ENCODE results near the gene APCDD1L.

APCDD1L gene

GRCh38 chr20:58473453-58474425, 41.5 kb downstream of the APCDD1L start:
- POLR2A ChIA-PET, result no interaction called here
- DNase-seq (ENCODE audit: extremely low spot score), result no peak
- CTCF ChIA-PET, result interaction anchor here (1.3 kb wide), 1 partner anchor 8 kb away, joined by 3 read pairs; no protein-coding TSS in a partner anchor
- TF ChIP-seq CTCF (IDR thresholded peaks at IDR 0.05; ENCODE audit: control extremely low read depth, extremely low read depth, low read depth, missing control alignments), result no peak

GRCh38 chr20:58472273-58473018, 42.8 kb downstream of the APCDD1L start:
- CTCF ChIA-PET, result interaction anchor here (1.0 to 1.9 kb wide), 3 partner anchors 8 to 41 kb away, joined by 3 to 5 read pairs (median 4); no protein-coding TSS in a partner anchor
- POLR2A ChIA-PET, result no interaction called here
- no peak for TF ChIP-seq CTCF (IDR thresholded peaks at IDR 0.05; ENCODE audit: control extremely low read depth, extremely low read depth, low read depth, missing control alignments)
- DNase-seq (ENCODE audit: extremely low spot score), result no peak

GRCh38 chr20:58471193-58472164, 43.7 kb downstream of the APCDD1L start:
- TF ChIP-seq CTCF (IDR thresholded peaks at IDR 0.05; ENCODE audit: control extremely low read depth, extremely low read depth, low read depth, missing control alignments), result no peak
- no peak for DNase-seq (ENCODE audit: extremely low spot score)
- POLR2A ChIA-PET, result no interaction called here
- CTCF ChIA-PET, result interaction anchor here (1.0 to 1.9 kb wide), 2 partner anchors 9 to 40 kb away, joined by 4 to 5 read pairs; no protein-coding TSS in a partner anchor

- ChIA-PET CTCF (interaction anchor here (1.9 kb wide), 1 partner anchor 39 kb away, joined by 4 read pairs; no protein-coding TSS in a partner anchor), POLR2A (no interaction called here)
- no peak for DNase-seq (ENCODE audit: extremely low spot score)
- TF ChIP-seq CTCF (IDR thresholded peaks at IDR 0.05; ENCODE audit: control extremely low read depth, extremely low read depth, low read depth, missing control alignments), result no peak
Measured at GRCh38 chr20:58470336-58471192, 44.6 kb downstream of the APCDD1L start.

GRCh38 chr20:58469616-58470015, 45.6 kb downstream of the APCDD1L start:
- DNase-seq (ENCODE audit: extremely low spot score), result no peak
- ChIA-PET POLR2A (no interaction called here), CTCF (no interaction called here)
- no peak for TF ChIP-seq CTCF (IDR thresholded peaks at IDR 0.05; ENCODE audit: control extremely low read depth, extremely low read depth, low read depth, missing control alignments)

Data from GM10248 (cell line).